Ovary (tissue), 9 donors: Measurements from ENCODE around the gene NHLRC4. TPM values are rescaled to one million over a fixed set of nuclear protein-coding genes. Genes with fewer than 3 reads are reported as not detected.

Source experiments
- DNase-seq, 5 donors: peaks; one replicate each; pipeline ENCODE4 v3.0.0-alpha.2; 2019 to 2020
- H3K27ac ChIP-seq, 2 donors: fragments of 200-600 bp; one replicate each; pipeline versions ENCODE4 v1.5.1 to v1.8.0; 2019 to 2022
- H3K27me3 ChIP-seq: fragments of 200-600 bp; one replicate; pipeline ENCODE4 v1.8.0; 2022
- H3K36me3 ChIP-seq: fragments of 200-600 bp; sonication (generic); one replicate; pipeline ENCODE4 v1.5.1; 2019
- H3K4me1 ChIP-seq: one replicate; pipeline ENCODE4 v1.8.1; 2013; ENCODE audit warnings: mild to moderate bottlenecking, moderate library complexity; ENCODE audit not compliant: insufficient read depth
- H3K4me3 ChIP-seq: fragments of 200-600 bp; sonication (generic); one replicate; pipeline ENCODE4 v1.5.1; 2017
- H3K9me3 ChIP-seq, 2 donors: fragments of 200-600 bp in 1 of 2; sonication (generic) in 1 of 2; one replicate each; pipeline versions ENCODE4 v1.5.1 to v1.8.1; 2013 to 2019; ENCODE audit warnings: mild to moderate bottlenecking in 1 of 2, moderate library complexity in 1 of 2
- CTCF ChIP-seq, 3 donors: fragments of 450-650 bp in 2 of 3; fragments of 200-600 bp in 1 of 3; IDR thresholded peaks; one replicate each; pipeline versions ENCODE4 v1.5.1 to v1.8.0; 2016 to 2022; ENCODE audit warnings: antibody characterized with exemption in 3 of 3, mild to moderate bottlenecking in 1 of 3
- EP300 ChIP-seq: sonication (generic); formaldehyde crosslinking; IDR thresholded peaks from one replicate; pipeline ENCODE4 v1.6.1; 2017; ENCODE audit warnings: antibody characterized with exemption
- POLR2A ChIP-seq: fragments of 450-650 bp; IDR thresholded peaks from one replicate; pipeline ENCODE4 v1.6.1; 2017; ENCODE audit warnings: antibody characterized with exemption, mild to moderate bottlenecking, moderate library complexity
- WGBS, 3 donors: extraction: QIAGEN DNeasy Blood & Tissue Kit in 1 of 3; methylation state at CpG; one replicate each; pipeline versions ENCODE4 v1.1.5 to v1.1.7; 2013 to 2017; 5-methylcytosine and 5-hydroxymethylcytosine counted together
- intact Hi-C, 4 donors: fragments of 100-400 bp; cut with DNase I; formaldehyde crosslinking; loops; one replicate each; pipeline versions ENCODE4 v1.11.0 to v1.15.1; 2022 to 2023
- polyA plus RNA-seq, 2 donors: library from polyadenylated mRNA; stranded (reverse); fragments of 200-250 nt in 1 of 2; fragments of 350-450 nt in 1 of 2; fragmentation: Illumina TruSeq in 1 of 2; extraction: RNeasy Lipid Tissue Mini Kit (QIAGEN cat#74804) in 1 of 2; gene quantifications; one replicate each; pipeline ENCODE4 v1.2.3, GENCODE V29; 2013 to 2014
- total RNA-seq, 7 donors: library from RNA; depleted of rRNA in 2 of 7; stranded (reverse); fragments of >200 nt in 2 of 7; fragmentation: NEBNext Ultra II Directional in 3 of 7; extraction: Animal tissue kit (Norgen Biotek cat#: 25700) in 3 of 7; gene quantifications; one replicate each; pipeline versions ENCODE4 v1.1.0 to v1.2.4, GENCODE V29; 2016 to 2023
- donor health status: DM: no; HTN: no; CAD: no; lungs with moderate emphysema.
- donor health status: DM: no; HTN: no; CAD: no.
- donor health status: Bipolar disorder and iron deficiency.
- donor health status: DM: yes; HTN: yes; CAD: no.
- donor health status: DM: no; HTN: no; CAD: no.
- donor health status: DM: yes; HTN: yes; CAD: no.

Gene NHLRC4
- total and polyA plus RNA-seq, 9 donors, result 0.53 to 15.4 (median 5.0) TPM

GRCh38 chr16:543301-544164, 23.3 kb upstream of the NHLRC4 start:
- TF ChIP-seq CTCF (IDR thresholded peaks at IDR 0.05) (no peak), POLR2A (no peak), EP300 (no peak)
- H3K27ac ChIP-seq, result no peak overlapping the region
- H3K36me3 ChIP-seq, result no peaks in the 10 kb centered on the region
- no peaks in the 10 kb centered on the region for H3K9me3 ChIP-seq
- no peak overlapping the region for H3K4me3 ChIP-seq
- intact Hi-C loops, result loop anchor here in 2 of 4 donors (10.0 kb wide), 1 partner anchor 121 kb away; the partner anchor contains the start of gene RHOT2 (in 2 of the 2)
- peaks cover 3% of the 10 kb centered on the region for H3K4me1 ChIP-seq
- DNase-seq, result no peak
- no peaks in the 10 kb centered on the region for H3K27me3 ChIP-seq
- WGBS, 3 donors, result 86 to 93% (median 88%) methylated on average over 40 to 51 of the region's 51 CpGs

DNA sequence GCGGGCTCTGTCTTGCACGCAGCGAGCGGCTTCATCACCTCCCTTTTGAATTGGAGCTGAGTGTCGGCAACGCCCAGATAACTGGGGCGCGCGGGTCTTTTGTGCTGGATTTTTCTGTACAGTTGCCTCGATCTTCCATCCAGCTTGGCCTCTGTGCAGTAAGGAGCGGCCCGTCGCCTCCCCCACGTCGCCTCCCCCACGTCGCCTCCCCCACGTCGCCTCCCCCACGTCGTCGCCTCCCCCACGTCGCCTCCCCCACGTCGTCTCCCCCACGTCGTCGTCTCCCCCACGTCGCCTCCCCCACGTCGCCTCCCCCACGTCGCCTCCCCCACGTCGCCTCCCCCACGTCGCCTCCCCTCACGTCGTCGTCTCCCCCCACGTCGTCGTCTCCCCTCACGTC, 22.3 kb upstream of the NHLRC4 start:
- no peaks in the 10 kb centered on the region for H3K27me3 ChIP-seq
- H3K9me3 ChIP-seq, result no peaks in the 10 kb centered on the region
- DNase-seq, result no peak
- no peaks in the 10 kb centered on the region for H3K36me3 ChIP-seq
- peaks cover 3% of the 10 kb centered on the region for H3K4me1 ChIP-seq
- intact Hi-C loops, result loop anchor here in 2 of 4 donors (10.0 kb wide), 1 partner anchor 120 kb away; the partner anchor contains the start of gene RHOT2 (in 2 of the 2)
- 70 to 86% (median 79%) methylated on average over 46 of the region's 46 CpGs for WGBS, 3 donors
- H3K4me3 ChIP-seq, result no peak overlapping the region
- H3K27ac ChIP-seq, result no peak overlapping the region
- TF ChIP-seq CTCF (IDR thresholded peaks at IDR 0.05) (no peak), POLR2A (no peak), EP300 (no peak)

GRCh38 chr16:546909-547770, 19.7 kb upstream of the NHLRC4 start:
- intact Hi-C loops, result loop anchor here in 2 of 4 donors (10.0 kb wide), 1 partner anchor 118 kb away; the partner anchor contains the start of gene RHOT2 (in 2 of the 2)
- WGBS, 3 donors, result 41 to 57% (median 42%) methylated on average over 59 to 60 of the region's 60 CpGs
- Histone ChIP-seq H3K27ac (no peak overlapping the region), H3K4me3 (peak overlapping the region; percentile 12), H3K27me3 (no peaks in the 10 kb centered on the region), H3K36me3 (no peaks in the 10 kb centered on the region), H3K4me1 (peaks cover 3% of the 10 kb centered on the region), H3K9me3 (no peaks in the 10 kb centered on the region)
- TF ChIP-seq EP300 (no peak), CTCF (IDR thresholded peaks at IDR 0.05) (peak; percentile 54 to 80 (median 79))
- peak; percentile 88 to 95 (median 91) for DNase-seq

DNA sequence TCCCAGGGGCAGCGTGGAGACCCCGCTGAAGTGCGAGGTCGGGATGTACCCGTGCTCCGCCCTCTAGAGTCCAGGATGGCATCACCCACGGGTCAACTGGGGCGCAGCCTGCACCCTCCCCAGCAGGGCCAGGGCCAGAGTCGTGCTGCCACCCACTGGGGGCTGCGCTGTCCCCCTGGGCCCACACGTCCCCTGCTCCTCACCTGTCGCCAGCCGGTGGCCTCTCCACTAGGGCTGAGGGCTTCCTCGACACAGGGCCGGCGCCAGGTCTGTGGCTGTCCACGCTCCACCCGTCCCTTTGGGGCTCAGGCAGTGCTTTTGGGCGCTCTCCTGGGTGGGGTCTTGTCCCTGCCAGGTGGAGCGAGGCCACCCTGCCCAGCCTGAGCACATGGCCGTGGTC, 18.2 kb upstream of the NHLRC4 start:
- 92 to 97% (median 93%) methylated on average over 20 to 21 of the region's 21 CpGs for WGBS, 3 donors
- Histone ChIP-seq H3K36me3 (no peaks in the 10 kb centered on the region), H3K9me3 (no peaks in the 10 kb centered on the region), H3K4me1 (peaks cover 3% of the 10 kb centered on the region), H3K27me3 (no peaks in the 10 kb centered on the region), H3K4me3 (no peak overlapping the region), H3K27ac (no peak overlapping the region)
- TF ChIP-seq EP300, result no peak
- no peak for TF ChIP-seq CTCF (IDR thresholded peaks at IDR 0.05)
- TF ChIP-seq POLR2A, result no peak
- no peak for DNase-seq
- intact Hi-C loops, result loop anchor here in 2 of 4 donors (10.0 kb wide), 1 partner anchor 116 kb away; the partner anchor contains the start of gene RHOT2 (in 2 of the 2)
